GM18909 (cell line): ENCODE results near the gene NLRC5.
"Not testable (repeated sequence)": the region's sequence is repeated elsewhere in the genome, so short reads cannot be mapped to it uniquely, and the experiment has no call there.

Experiments used
- ATAC-seq: cut with Tn5 transposase; IDR thresholded peaks from one replicate; pipeline ENCODE4 v1.9.1; 2021; ENCODE audit warnings: mild to moderate bottlenecking; ENCODE audit not compliant: unreplicated experiment, poor library complexity

NLRC5 gene

DNA sequence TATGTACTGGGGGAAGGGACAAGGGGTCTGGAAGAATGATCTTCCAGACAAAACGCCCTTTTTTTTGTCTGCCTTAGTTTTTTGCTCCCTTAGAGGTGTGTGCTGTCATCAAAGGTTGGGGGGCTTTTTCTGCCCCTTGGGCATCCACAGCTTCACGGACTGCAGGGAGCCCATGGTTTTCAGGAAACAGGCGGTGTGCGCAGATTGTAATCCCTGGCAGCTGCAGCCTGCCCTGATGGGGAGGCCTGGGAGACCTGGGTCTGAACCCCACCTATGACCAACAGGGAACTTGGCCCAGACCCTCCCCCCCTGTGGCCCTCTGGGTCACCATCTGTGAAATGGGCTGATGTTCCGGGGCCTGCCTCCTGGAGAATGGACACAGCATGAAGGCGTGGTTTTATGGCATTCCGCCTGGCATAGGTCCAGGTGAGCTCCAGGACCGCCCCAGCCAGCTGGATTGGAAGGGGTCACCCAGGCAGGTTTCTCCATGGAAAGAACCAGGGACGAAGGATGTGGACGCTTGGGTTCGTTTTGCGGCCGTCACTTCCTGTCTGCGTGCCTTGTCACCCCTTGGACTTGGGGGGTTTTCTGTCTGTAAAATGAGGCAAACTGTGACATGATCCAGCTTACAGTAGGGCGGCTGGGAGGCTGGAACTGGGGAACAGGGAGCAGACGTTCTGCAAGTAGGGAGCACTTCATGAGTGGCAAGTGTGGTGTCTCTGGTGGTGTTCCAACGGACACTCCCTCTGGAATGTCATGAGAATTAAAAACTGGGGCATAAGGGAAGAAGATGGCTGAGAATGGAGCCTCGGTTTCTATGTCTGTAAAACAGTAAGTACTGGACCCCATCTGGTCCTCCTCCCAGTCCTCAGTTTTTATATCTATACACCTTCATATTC, 104.6 kb downstream of the NLRC5 start:
- no peak for ATAC-seq

DNA sequence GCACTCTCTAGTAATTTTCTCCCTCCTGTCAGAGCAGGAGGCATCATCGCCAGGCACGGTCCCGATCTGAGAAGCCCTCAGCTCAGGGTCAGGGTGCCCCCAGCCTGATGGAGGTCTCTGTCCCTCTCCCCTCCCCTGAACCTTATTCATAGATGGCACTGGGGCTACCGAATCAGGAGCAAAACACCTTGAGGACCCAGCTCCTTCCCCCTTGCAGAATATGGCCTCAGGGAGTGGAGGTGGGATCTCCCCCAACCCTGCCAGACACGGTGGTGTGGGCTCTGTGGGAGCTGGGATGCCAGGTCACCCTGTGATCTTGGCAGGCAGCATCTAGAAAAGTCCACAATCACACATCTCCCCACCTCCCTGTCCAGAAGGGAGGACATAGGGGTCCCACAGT, 105.6 kb downstream of the NLRC5 start:
- ATAC-seq, result no peak

DNA sequence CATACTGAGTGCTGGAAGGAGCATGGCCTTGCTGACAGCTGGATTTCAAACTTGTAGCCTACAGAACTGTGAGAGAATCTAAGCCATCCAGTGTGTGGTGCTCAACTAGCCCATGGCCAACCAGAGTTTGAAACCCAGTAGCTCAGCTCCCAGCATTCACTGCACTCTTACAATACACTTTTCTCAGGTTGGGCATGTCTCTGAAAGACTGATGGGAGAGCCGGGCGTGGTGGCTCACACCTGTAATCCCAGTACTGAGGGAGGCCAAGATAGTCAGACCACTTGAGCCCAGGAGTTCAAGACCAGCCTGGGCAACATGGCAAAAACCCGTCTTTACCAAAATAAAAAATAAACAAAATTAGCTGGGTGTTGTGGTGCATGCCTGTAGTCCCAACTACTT, 106.8 kb downstream of the NLRC5 start:
- ATAC-seq, result no peak

DNA sequence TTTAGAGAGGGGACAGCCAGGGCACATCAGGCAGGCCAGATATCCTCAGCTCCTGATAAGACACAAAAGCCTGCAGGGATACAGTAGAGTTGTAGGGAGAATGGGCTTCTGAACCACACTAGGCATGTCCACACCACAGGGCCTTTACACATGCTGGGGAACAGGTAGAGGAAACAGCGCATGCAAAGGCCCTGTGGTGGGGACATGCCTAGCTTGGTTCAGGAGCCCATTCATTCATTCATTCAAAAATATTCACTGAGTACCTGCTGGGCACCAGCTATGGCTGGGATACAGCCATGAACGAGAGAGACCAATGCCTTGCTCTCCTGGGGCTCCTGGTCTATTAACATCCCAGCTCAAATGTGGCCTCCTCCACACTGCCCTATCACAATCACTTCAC, 107.4 kb downstream of the NLRC5 start:
- ATAC-seq, result no peak

DNA sequence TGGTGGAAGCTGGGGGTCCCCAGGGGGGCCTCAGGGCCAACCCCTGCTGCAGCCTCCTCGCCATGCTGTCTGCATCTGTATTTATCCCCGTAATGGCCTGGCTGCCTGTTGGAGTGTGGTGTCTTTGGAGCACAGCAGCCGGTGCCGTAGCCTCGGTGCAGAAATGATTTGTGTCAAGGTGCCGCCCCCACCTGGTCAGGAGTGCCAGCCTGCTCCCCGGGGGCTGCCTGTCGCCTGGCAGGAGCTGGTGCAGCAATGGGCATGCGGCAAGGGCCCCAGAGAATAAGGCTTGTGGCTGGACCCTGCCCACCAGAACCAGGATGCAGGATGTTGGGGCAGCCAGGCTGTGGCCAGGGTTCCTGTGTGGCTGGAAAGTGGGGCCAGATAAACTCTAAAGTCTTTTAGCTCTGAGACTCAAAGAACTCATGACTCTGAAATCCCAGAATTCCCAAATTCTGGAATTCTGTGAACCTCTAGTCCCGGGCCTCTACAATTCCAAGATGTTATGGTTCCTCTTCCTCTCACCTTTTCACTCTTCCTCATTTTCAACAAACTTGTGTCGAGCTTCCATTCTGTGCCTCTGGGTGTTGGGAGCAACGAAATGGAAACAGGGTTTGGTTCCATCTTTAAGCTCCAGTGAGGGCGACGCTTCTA, 109.0 kb downstream of the NLRC5 start:
- no peak for ATAC-seq

DNA sequence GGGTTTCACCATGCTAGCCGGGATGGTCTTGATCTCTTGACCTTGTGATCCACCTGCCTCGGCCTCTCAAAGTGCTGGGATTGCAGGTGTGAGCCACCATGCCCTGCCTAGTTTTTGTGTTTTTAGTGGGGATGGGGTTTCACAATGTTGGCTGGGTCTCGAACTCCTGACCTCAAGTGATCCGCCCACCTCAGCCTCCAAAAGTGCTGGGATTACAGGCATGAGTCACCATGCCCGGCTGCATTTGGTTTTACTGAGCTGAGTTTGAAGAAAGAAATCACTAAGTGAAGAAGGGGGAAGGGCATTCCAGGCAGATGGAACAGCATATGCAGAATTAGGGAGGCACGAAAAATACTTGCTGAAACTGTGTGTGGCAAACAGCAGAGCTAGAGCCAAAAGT, 110.6 kb downstream of the NLRC5 start:
- not testable (repeated sequence) for ATAC-seq

DNA sequence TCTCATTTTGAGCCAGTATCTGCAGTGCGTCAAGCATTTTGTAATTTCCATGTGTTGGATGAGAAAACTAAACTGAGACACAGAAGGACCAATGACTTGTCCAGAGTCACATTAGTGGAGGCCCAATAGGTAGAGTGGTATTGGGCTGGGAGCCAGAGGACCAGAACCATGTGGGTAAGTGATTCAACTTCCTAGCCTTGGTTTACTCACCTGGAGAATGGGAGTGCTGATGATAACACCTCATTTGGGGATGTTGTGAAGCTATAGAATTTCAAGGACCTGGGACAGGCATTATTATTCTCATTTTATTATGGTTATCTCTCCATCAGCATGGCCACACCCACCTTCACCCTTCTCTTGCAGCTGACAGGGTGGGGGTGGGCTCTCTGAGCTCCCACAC, 111.1 kb downstream of the NLRC5 start:
- no peak for ATAC-seq

DNA sequence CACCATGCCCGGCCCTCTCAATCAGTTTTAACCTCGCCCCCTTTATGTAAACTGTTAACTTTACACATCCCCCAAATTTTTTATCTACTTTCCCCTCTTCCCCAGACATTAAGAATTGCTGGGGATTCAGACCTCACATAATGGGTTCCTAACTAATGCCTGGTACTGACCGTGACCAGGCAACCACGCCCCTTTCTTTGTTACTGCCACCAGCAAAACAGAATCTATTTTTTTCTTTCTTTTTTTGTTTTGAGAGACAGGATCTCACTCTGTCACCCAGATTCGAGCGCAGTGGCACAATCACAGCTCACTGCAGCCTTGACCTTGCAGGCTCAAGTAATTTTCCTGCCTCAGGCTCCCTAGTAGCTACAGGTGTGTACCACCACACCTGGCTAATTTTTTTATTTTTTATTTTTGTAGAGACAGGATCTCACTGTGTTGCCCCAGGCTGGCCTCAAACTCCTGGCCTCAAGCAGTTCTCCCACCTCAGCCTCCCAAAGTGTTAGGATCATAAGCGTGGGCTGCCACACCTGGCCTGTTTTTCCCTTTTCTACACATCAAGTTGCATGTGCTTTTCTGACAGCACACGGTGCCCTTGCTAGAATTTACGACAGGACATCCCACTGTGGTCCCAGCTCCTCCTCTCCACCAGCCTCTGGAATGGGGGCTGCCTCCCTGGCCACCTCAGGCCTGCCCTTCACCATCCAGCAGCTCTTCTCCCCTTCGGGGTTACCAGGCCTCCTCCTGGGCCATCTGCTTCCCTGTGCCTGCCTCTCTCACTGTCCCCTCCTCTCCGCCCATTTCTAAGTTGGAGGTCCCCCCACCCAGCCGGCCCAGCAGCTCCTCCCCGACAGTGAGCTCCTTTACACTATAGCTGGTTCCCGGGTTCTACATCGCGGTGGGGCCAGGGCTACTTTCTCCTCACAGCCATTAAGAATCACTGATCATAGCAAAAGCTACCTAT, 113.8 kb downstream of the NLRC5 start:
- no peak for ATAC-seq

DNA sequence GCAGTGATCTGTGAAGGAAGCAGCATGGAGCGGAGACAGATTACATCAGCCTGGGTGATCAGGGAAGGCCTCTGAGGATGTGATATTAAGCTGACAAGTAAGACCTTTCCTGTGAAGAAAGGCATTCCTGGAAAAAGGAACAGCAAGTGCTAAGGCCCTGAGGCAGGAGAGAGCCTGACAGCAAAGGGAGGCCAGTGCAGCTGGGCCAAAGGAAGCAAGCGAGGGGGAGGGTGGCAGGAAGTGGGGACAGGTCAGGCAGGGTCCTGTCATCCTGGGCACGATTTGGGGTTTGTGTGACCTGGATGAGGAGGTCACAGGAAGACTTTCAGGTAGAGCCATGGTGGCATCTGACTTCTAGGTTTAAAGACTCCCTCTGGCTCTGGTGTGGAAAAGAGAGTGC, 115.3 kb downstream of the NLRC5 start:
- ATAC-seq, result no peak

DNA sequence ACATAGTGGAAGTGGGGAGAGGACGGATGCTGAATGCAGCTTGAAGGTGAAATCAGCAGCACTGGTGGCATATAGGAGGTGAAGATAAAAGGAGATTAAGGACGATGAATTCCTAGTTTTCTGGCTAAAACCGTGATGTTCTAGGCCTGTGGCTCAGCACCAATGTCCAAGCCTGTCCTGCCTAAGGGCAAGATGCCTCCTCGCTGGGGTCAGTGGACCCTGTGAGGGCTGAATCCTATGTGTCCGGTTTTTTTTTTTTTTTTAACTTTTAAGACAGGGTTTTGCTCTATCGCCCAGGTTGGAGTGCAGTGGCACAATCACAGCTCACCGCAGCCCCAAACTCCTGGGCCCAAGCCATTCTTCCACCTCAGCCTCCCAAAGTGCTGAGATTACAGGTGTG, 115.8 kb downstream of the NLRC5 start:
- no peak for ATAC-seq

DNA sequence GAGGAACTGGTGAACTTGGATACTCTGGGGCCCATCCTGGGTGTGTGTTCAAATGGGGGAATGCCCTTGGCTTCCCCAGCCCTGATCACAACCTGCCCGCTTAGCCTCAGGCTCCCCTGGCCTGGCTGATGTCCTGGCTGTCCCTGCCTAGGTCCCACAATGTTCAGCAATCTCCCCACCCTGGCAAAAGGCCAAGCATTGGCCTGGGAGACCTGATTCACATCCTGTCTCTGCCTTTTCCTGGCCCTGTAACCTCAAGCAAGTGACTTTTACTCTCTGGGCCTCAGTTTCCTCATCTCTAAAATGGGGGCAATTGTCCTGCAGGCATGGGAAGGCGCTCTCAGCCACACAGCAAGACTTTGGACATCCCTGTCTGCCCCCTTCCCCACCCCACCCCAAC, 117.4 kb downstream of the NLRC5 start:
- no peak for ATAC-seq

DNA sequence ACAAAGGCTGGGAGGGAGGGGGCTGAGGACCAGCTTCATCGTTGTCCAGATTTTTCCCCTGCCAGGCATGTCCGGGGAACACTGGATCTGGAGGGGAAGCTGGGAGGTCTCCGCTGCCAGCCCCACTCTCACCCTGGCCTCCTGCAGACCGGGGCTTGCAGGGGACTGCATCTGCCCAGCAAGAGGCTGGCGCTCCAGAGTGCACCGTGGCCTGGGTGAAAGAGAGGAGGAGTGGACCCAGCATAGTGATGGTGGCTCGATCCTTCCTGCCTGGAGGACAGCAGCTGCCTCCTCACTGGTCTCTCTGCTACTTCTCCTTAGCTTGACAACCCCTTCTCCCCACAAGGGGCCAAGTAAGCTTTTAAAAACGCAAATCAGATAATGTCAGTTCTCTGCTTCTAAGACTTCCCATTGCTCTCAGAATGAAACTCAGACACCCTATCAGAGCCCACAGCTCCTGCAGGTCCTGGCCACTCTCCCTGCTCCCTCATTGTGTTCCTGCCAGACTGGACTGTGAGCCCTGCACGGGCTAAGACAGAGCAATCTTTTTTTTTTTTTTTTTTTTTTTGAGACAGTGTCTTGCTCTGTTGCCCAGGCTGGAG, 118.1 kb downstream of the NLRC5 start:
- no peak for ATAC-seq

DNA sequence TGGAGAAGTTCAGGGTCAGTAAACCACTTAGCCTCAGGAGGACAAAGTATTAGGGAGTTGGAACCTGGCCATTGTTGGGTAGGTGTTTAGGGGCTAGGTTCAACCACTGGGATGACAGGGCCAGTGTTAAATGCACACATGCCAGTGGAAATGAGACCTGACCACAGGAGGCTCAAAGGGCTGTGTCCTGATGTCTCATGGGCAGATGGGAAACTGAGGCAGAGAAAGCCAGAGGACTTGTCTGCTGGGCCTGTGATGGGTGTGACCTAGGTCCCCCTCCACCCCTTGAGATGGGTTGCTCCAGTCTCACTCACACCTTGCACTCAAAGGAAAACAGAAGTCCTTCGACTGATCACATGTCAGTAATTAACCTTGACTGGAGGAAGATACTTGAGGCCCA, 119.1 kb downstream of the NLRC5 start:
- no peak for ATAC-seq

DNA sequence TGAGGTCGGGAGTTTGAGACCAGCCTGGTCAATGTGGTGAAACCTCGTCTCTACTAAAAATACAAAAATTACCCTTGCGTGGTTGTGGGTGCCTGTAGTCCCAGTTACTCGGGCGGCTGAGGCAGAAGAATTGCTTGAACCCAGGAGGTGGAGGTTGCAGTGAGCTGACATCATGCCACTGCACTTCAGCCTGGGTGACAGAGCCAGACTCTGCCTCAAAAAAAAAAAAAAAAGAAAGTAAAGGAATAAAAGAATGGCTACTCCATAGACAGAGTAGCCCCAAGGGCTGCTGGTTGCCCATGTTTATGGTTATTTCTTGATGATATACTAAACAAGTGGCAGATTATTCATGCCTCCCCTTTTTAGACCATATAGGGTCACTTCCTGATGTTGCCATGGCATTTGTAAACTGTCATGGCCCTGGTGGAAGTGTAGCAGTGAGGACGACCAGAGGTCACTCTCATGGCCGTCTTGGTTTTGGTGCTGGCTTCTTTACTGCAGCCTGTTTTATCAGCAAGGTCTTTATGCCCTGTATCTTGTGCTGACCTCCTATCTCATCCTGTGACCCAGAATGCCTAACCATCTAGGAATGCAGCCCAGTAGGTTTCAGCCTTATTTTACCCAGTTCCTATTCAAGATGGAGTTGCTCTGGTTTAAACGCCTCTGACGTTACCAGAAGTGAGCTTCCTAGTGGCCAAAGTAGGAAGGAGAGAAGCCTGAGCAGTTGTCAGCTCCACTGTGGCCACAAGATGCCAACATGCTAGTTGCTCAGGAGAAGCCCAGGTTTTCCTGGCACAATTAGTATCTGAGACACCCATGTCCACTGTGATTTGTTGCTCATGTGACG, 120.1 kb downstream of the NLRC5 start:
- ATAC-seq, result not testable (repeated sequence)

DNA sequence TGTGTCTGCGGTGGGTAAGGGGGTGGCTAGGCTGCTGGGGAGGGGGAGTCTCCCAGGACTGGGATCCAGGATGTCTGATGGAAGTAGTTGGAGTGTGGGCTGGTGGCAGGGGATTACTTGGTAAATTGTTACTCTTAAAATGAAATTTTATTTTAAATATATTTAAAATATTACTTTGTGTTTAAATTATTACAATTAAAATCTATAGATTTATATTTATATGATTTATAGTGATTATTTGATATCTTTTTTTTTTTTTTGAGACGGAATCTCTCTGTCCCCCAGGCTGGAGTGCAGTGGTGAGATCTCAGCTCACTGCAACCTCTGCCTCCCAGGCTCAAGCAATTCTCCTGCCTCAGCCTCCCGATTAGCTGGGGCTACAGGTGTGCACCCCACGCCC, 121.6 kb downstream of the NLRC5 start:
- ATAC-seq, result no peak

DNA sequence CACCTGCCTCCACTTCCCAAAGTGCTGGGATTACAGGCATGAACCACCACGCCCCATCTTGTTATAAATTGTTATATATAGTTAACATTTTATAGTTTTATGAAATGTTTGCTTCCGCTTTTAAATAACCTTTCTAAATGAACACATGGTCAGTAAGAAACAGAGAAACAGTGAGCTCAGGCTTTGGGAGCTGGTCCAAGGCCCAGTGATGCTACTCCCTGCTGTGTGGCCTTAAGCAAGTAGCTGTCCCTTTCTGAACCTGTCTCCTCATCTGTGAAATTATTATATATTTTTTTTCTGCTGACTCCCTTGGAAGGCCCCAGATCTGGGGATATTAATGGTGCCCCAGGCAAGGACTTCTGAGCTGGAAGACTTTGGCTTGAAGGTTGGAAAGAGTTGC, 122.1 kb downstream of the NLRC5 start:
- ATAC-seq, result no peak

DNA sequence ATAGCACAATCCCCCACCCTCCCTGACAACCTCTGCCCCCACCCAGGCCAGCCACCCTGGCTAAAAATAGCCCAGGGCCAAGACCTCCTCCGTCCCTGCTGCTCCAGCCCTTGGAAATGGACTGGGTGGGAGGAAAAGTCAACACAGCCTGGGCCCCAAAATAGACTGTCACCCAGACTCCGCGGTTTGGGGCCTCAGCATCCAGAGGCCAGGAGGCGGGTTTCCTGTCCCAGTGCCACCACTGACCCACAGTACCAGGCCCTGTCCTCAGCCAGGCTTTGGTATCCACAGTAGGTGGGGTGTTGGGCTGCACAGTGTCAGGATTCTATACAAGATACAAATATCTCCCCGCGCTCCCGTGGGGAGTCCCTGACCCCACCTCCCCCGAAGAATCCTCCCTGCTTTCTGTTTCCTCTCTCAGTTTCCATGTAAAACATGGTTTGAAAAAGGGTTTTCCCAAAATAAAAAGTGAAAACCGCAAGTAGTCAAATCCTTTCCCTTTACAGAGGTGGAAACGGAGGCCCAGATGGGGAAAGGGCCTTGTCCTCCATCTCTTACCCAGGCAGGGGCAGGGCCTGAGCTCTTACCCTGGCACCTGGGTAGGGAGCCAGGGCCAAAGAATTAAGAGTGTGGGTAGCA, 123.2 kb downstream of the NLRC5 start:
- no peak for ATAC-seq

DNA sequence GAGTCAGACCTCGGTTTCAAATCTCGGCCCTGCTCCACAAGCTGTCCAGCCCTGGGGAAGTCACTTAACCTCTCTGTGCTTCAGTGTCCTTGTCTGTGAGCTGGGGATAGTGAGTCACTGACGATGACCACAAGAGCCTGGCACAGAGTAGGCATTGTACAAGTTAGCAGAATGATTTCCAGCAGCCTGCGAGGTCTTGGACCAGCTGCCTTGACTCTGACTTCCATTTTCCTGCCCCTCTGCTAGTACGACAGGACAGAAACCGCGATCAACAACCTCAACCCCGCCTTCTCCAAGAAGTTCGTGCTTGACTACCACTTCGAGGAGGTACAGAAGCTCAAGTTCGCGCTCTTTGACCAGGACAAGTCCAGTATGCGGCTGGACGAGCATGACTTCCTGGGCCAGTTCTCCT, 123.7 kb downstream of the NLRC5 start:
- ATAC-seq, result no peak

DNA sequence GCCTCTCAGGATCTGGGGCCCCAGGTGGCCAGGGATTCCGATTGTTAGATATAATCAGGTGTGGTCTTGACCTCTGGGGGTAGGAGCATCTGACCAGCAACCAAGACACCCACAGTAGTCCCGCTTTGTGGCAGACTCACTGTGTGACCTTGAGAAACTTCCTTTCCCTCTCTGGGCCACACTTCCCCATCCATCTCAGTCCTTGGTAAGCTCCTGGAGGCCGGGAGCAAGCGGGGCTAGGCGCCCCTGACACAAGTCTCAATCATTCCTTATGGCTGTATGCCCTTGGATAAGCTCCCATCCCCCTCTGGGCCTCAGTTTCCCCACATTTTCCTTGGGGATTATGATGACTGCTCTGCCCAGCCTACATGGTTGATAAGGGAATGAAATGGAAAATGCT, 124.3 kb downstream of the NLRC5 start:
- ATAC-seq, result no peak
